Activated CD8-positive, alpha-beta T cell treated with anti-CD3 and anti-CD28 coated beads for 36 hours (primary cell): ENCODE data around the gene ZSWIM1. TPM values are rescaled to one million over a fixed set of nuclear protein-coding genes. Genes with fewer than 3 reads are reported as not detected.

ENCODE experiments used
- ATAC-seq: fragments of 200-7000 bp; cut with Tn5 transposase; one replicate; pipeline ENCODE4 v1.10.0; 2021; ENCODE audit warnings: mild to moderate bottlenecking, moderate library complexity
- CTCF ChIA-PET: fragments of 350-600 bp; sonication (Branson Sonifier 250); formaldehyde crosslinking; loops from one replicate; lab custom pipeline; 2021; ENCODE audit warnings: antibody characterized with exemption; lab: Charles Lee
- POLR2A ChIA-PET: fragments of 350-600 bp; sonication (Branson Sonifier 250); formaldehyde crosslinking; loops from one replicate; lab custom pipeline; 2021; ENCODE audit warnings: antibody characterized with exemption; lab: Charles Lee
- DNase-seq: peaks from one replicate; pipeline ENCODE4 v3.0.0-alpha.2; 2020
- H3K27ac Mint-ChIP-seq: one replicate; pipeline ENCODE4 v1.8.0; 2021; ENCODE audit warnings: mild to moderate bottlenecking, mixed read lengths
- H3K27me3 Mint-ChIP-seq: one replicate; pipeline ENCODE4 v1.8.0; 2021; ENCODE audit warnings: mixed read lengths
- H3K36me3 Mint-ChIP-seq: one replicate; pipeline ENCODE4 v1.8.0; 2021; ENCODE audit warnings: low read depth, mixed read lengths
- H3K4me1 Mint-ChIP-seq: one replicate; pipeline ENCODE4 v1.8.0; 2021; ENCODE audit warnings: low read depth, mixed read lengths
- H3K4me3 Mint-ChIP-seq: one replicate; pipeline ENCODE4 v1.8.0; 2021; ENCODE audit warnings: mild to moderate bottlenecking, moderate library complexity, mixed read lengths
- H3K9me3 Mint-ChIP-seq: one replicate; pipeline ENCODE4 v1.8.0; 2021; ENCODE audit warnings: mixed read lengths
- intact Hi-C: fragments of 100-400 bp; cut with micrococcal nuclease; formaldehyde crosslinking; loops from one replicate; pipeline ENCODE4 v1.10.0; 2022
- total RNA-seq, 2 experiments: library from RNA; stranded (reverse); gene quantifications; one replicate each; pipeline ENCODE4 v1.2.3, GENCODE V29; 2021
- TF ChIP-seq, protein P1 (sequence below): fragments of 200-600 bp; IDR thresholded peaks from one replicate; pipeline ENCODE4 v1.8.0; 2022; ENCODE audit warnings: antibody characterized with exemption, mild to moderate bottlenecking

ZSWIM1 gene
- total RNA-seq, 2 experiments from 2014 or later = 8.2 to 9.1 TPM

DNA sequence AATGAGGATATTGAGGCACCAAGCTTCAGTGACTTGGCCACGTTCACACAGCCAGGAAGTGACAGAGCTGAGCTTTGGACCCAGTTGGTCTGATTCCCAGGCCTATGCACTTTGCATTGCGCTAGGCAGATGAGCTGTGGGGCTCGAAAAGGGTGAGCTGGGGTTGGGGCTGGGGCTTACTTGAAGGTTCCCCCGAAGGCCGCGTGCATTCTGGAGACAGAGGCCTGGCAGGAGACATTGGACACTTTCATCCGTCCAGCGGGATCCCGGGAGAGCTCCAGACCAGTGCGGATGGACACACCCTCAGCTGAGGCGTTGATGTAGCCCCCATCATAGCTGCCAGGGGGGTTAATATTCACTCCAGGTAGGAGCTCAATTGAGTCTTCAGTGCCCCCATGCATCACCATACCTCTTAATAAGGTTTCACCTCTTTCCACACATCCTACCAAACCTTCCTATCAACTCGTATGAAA lies 28.3 kb downstream of the ZSWIM1 start:
- DNase-seq = no peak
- Mint-ChIP-seq H3K4me3 (no peak overlapping the region), H3K9me3 (no peaks in the 10 kb centered on the region), H3K36me3 (no peaks in the 10 kb centered on the region), H3K4me1 (peaks cover 17% of the 10 kb centered on the region), H3K27me3 (peaks cover 5% of the 10 kb centered on the region), H3K27ac (no peak overlapping the region)
- POLR2A ChIA-PET = interaction anchor here (0.5 to 4.4 kb wide), 8 partner anchors 9 to 827 kb away, joined by 3 to 35 read pairs (median 6); partner anchors contain the start of genes CTSA, NEURL2, PCIF1 and UBE2C
- CTCF ChIA-PET = interaction anchor here (0.7 to 1.9 kb wide), 2 partner anchors 24 to 60 kb away, joined by 3 to 7 read pairs; no protein-coding TSS in a partner anchor
- intact Hi-C loops = no loop called here
- TF ChIP-seq, protein P1, sequence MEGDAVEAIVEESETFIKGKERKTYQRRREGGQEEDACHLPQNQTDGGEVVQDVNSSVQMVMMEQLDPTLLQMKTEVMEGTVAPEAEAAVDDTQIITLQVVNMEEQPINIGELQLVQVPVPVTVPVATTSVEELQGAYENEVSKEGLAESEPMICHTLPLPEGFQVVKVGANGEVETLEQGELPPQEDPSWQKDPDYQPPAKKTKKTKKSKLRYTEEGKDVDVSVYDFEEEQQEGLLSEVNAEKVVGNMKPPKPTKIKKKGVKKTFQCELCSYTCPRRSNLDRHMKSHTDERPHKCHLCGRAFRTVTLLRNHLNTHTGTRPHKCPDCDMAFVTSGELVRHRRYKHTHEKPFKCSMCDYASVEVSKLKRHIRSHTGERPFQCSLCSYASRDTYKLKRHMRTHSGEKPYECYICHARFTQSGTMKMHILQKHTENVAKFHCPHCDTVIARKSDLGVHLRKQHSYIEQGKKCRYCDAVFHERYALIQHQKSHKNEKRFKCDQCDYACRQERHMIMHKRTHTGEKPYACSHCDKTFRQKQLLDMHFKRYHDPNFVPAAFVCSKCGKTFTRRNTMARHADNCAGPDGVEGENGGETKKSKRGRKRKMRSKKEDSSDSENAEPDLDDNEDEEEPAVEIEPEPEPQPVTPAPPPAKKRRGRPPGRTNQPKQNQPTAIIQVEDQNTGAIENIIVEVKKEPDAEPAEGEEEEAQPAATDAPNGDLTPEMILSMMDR = no peak
- no peak for ATAC-seq

DNA sequence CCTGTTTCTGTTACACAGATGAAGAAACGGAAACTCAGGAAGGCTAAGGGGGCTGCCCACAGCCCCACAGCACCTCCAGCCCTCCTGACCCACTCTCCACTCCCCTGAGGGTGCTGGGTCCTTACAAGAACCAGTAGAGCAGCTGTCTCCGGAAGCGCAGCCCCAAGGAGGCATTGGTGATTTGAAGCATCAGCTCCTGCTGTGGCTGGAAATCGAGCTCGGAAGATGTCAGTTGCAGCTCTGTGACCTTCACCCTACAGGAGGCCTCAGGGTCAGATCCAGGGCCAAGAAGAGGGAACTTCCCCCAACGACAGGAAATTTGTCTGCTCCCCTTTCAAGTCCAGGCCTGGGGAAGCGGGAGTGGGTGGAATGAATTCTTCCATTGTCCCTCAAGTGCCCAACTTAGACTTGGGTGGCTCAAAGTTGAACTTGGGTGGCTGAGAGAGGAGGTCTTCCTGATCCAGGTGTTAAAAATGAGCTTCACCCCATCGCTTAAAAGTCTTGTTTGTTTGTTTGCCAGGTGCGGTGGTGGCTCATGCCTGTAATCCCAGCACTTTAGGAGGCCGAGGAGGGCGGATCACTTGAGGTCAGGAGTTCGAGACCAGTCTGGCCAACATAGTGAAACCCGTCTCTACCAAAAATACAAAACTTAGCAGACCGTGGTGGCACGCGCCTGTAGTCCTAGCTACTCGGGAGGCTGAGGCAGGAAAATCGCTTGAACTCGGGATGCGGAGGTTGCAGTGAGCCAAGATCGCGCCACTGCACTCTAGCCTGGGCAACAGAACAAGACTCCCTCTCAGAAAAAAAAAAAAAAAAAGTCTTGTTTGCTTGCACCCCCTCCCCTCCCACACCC lies 29.0 kb downstream of the ZSWIM1 start:
- H3K9me3 Mint-ChIP-seq = no peaks in the 10 kb centered on the region
- CTCF ChIA-PET = interaction anchor here (1.9 kb wide), 1 partner anchor 60 kb away, joined by 7 read pairs; no protein-coding TSS in a partner anchor
- TF ChIP-seq, protein P1 = no peak
- ATAC-seq = no peak
- H3K4me1 Mint-ChIP-seq = peaks cover 17% of the 10 kb centered on the region
- peaks cover 8% of the 10 kb centered on the region for H3K27me3 Mint-ChIP-seq
- DNase-seq = no peak
- H3K4me3 Mint-ChIP-seq = peak overlapping the region; percentile 86
- POLR2A ChIA-PET = interaction anchor here (1.0 to 4.4 kb wide), 11 partner anchors 10 to 97 kb away, joined by 3 to 35 read pairs (median 6); partner anchors contain the start of genes CTSA, NEURL2, PCIF1 and UBE2C
- peak overlapping the region; percentile 76 for H3K27ac Mint-ChIP-seq
- intact Hi-C loops = no loop called here
- no peaks in the 10 kb centered on the region for H3K36me3 Mint-ChIP-seq

DNA sequence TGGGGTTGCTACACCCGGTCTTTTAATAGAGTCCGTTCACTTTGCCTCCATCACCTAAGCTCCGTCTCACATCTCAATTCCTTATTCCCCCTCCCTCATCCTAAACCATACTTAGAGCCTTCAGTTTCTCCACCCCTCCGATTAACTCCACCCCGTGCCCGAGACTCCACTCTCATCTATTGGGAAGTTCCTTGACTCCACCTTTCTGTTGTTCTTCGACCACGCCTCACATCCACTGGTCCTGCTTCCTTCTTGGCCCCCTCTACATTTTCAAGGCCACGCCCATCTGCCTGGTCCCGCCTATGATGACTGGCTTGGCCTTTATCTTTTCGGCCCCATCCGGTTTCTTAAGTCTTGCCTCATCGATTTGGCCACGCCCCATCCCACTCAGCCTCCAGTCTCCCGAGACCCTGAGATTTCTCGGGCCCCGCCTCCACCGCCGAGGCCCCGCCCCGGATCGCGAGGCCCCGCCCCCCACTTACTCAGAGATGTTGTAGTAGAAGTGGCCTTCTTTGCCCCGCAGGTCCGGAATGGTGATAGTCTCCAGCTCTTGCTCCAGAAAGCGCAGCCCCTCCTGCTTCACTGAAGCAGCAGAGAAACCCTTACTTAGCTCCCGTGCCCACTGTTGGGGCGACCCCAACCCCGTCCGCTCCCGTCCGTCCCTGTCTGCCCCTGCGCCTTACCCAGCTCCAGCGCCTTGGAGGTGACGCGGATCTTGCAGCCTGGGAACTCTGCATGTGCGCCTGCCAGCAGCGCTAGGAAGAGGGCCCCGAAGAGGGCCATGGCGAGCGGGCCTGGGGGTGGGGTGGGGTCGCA lies 29.9 kb downstream of the ZSWIM1 start:
- TF ChIP-seq, protein P1 = no peak
- peaks cover 17% of the 10 kb centered on the region for H3K4me1 Mint-ChIP-seq
- CTCF ChIA-PET = interaction anchor here (0.7 to 1.9 kb wide), 2 partner anchors 52 to 59 kb away, joined by 3 to 7 read pairs; no protein-coding TSS in a partner anchor

DNA sequence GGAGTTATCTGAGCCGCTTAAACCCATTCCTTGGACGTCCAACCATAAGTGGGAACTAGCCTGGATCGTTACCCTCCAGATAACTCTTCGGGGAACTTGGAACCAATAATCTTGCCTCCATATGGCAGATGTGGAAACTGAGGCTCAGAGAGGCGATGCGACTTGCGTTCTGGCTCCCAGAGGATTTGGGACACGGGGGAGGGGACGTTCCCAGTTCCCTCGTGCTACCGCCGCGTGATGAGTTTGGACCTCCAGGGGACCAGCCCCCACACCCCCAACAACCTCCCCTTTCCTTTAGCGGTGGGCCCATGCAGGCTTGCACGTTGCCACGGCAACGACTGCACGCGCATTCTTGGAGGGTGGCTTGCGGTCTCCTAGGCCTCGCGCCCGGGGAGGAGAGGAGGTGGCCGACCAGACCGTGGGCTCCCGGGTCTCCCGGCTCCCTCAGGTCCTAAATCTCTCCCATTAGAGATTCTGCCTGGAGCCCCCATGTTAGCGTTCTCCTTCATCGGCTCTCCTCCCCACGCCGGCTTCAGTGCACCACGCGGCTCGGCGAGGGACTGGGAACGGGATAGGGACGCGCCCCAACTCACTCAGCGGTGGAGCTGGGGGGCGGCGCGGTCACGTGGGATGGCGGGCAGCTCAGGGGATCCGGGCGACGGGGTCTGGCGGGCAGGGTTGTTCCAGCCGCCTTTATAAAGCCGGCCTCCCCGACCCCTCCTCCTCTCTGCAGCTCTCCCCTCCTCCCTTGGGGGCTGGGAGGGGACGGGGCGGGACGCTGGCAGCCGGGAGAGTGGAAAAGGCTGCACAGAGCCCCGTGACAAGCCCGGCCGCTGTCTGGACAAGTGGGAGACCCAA lies 30.7 kb downstream of the ZSWIM1 start, which contains the start of gene PLTP:
PLTP (minus strand) TSS at position 670 of the 858 bp plus-strand sequence. CDS start 703 bp downstream, outside the sequence.
- H3K9me3 Mint-ChIP-seq = no peaks in the 10 kb centered on the region
- H3K4me1 Mint-ChIP-seq = peaks cover 17% of the 10 kb centered on the region
- H3K27ac Mint-ChIP-seq = peak within 1 kb of the TSS; percentile 79
- DNase-seq = peak; percentile 60
- CTCF ChIA-PET = interaction anchor here (0.7 kb wide), 1 partner anchor 53 kb away, joined by 3 read pairs; no protein-coding TSS in a partner anchor
- TF ChIP-seq, protein P1 = no peak
- no peaks in the 10 kb centered on the region for H3K36me3 Mint-ChIP-seq
- no peak for ATAC-seq
- intact Hi-C loops = no loop called here
- POLR2A ChIA-PET = interaction anchor here (0.7 to 4.4 kb wide), 7 partner anchors 10 to 99 kb away, joined by 3 to 35 read pairs (median 4); partner anchors contain the start of genes PCIF1, UBE2C and ZSWIM1
- H3K27me3 Mint-ChIP-seq = peaks cover 8% of the 10 kb centered on the region
- H3K4me3 Mint-ChIP-seq = peak within 1 kb of the TSS; percentile 86

More for the DNA sequence above, 29.9 kb downstream of the ZSWIM1 start:
- intact Hi-C loops = no loop called here
- Mint-ChIP-seq H3K4me3 (peak overlapping the region; percentile 86), H3K9me3 (no peaks in the 10 kb centered on the region), H3K36me3 (no peaks in the 10 kb centered on the region), H3K27me3 (peaks cover 8% of the 10 kb centered on the region), H3K27ac (peak overlapping the region; percentile 79)
- ATAC-seq = peak; percentile 96
- DNase-seq = peak; percentile 100
- POLR2A ChIA-PET = interaction anchor here (0.7 to 4.4 kb wide), 12 partner anchors 9 to 98 kb away, joined by 3 to 35 read pairs (median 4); partner anchors contain the start of genes CTSA, NEURL2, PCIF1 and UBE2C
